ENCODE data around the gene CNNM1. TPM values are rescaled to one million over a fixed set of nuclear protein-coding genes. Genes with fewer than 3 reads are reported as not detected.

The CNNM1 gene
- total and polyA plus RNA-seq, 9 of the 15 experiments (the other 6 are each of a cell fraction or from before 2014, with no cell fraction given) = not detected

GRCh38 chr10:99430451-99431189 lies 101.5 kb downstream of the CNNM1 start, which contains the start of gene GOT1 (continued):
- TF ChIP-seq ZBTB26 (CRISPR knock-in tag; IDR thresholded peaks at IDR 0.05) (no peak), ZNF316 (IDR thresholded peaks at IDR 0.05) (peak; percentile 88), KLF6 (CRISPR knock-in tag; IDR thresholded peaks at IDR 0.05; ENCODE audit: borderline replicate concordance) (no peak), HCFC1 (IDR thresholded peaks at IDR 0.05; ENCODE audit: low read depth, low read length) (peak; percentile 52), BHLHE40 (IDR thresholded peaks at IDR 0.05; ENCODE audit: low read length) (peak; percentile 18; the same call in 1 of the 2 replicates), TAF7 (tag; IDR thresholded peaks at IDR 0.05) (peak; percentile 92), GABPA (tag; conservative IDR thresholded peaks at IDR 0.05; ENCODE audit: low read depth) (0 out of 2 replicates have a peak, but pooled peaks have one; percentile 35), ZSCAN32 (CRISPR knock-in tag; IDR thresholded peaks at IDR 0.05) (peak; percentile 93), PML (IDR thresholded peaks at IDR 0.05; ENCODE audit: low read length) (peak; percentile 20), SREBF1 (IDR thresholded peaks at IDR 0.05; ENCODE audit: borderline replicate concordance, low read depth, low read length) (no peak)
